K562 (cell line): ENCODE results near the gene LRIT3. TPM values are rescaled to one million over a fixed set of nuclear protein-coding genes. Genes with fewer than 3 reads are reported as not detected.
A peak's percentile ranks its signal among the peaks of the same experiment; 100 is the strongest.

Source experiments
- ATAC-seq: fragments of 200-7000 bp; cut with Tn5 transposase; 3 replicates; pipeline ENCODE4 v1.9.1; 2020; ENCODE audit warnings: moderate library complexity
- BruUV-seq: library from RNA; stranded (reverse); fragments of 400-500 nt; replicated peaks from 2 replicates; lab custom pipeline; 2021; lab: Mats Ljungman, UMichigan
- CTCF ChIA-PET: fragments of 300-600 bp; formaldehyde crosslinking; extraction: SDS; loops from one replicate; lab custom pipeline; 2021; ENCODE audit warnings: low intra/inter-chr PET ratio; lab: Yijun Ruan, JAX
- POLR2A ChIA-PET: fragments of 300-600, 350-650 bp; sonication (Branson Sonifier 250); formaldehyde crosslinking; extraction: SDS; loops from one replicate; lab custom pipeline; 2021; ENCODE audit warnings: antibody characterized with exemption, inconsistent platforms; lab: Yijun Ruan, JAX
- DNase-seq, 4 experiments: peaks; one replicate each; pipeline versions ENCODE4 v3.0.0 to v3.0.0-alpha.2; 2011 to 2018; ENCODE audit warnings: low spot score in 3 of 4, mixed read lengths in 3 of 4; ENCODE audit errors: extremely low read depth in 1 of 4
- FAIRE-seq: peaks from 2 replicates; lab custom pipeline; 2011; peaks lifted over from hg19 to GRCh38; lab: Jason Lieb, UNC
- H2AFZ ChIP-seq: 2 replicates; pipeline ENCODE4 v1.6.0; 2011; ENCODE audit warnings: low read depth, low read length, control low read depth, inconsistent platforms
- H3K27ac ChIP-seq: fragments of 200-600 bp; 3 replicates; pipeline ENCODE4 v1.8.0; 2011; ENCODE audit warnings: low read depth, mild to moderate bottlenecking, control low read depth, inconsistent platforms, low read length, moderate library complexity, mixed read lengths; ENCODE audit errors: extremely low read depth
- H3K27me3 ChIP-seq, 2 experiments: fragments of 300-600 bp in 1 of 2; 2 replicates in 1 of 2; 3 replicates in 1 of 2; pipeline versions ENCODE4 v1.6.0 to v1.8.0; 2011; ENCODE audit warnings: inconsistent platforms in 2 of 2, low read length in 2 of 2, mild to moderate bottlenecking in 1 of 2, mixed read lengths in 1 of 2, moderate library complexity in 1 of 2; ENCODE audit not compliant: control insufficient read depth in 2 of 2, insufficient read depth in 2 of 2
- H3K36me3 ChIP-seq: fragments of 300-600 bp; 3 replicates; pipeline ENCODE4 v1.8.0; 2011; ENCODE audit warnings: mild to moderate bottlenecking, low read length, inconsistent platforms; ENCODE audit not compliant: control insufficient read depth, insufficient read depth
- H3K4me1 ChIP-seq, 2 experiments: fragments of 200-600 bp in 1 of 2; replicated peaks in 1 of 2; 2 replicates in 1 of 2; 3 replicates in 1 of 2; pipeline versions ENCODE4 v1.5.1 to v1.8.0; 2011; ENCODE audit warnings: inconsistent platforms in 2 of 2, low read length in 2 of 2, mild to moderate bottlenecking in 1 of 2, mixed read lengths in 1 of 2, moderate library complexity in 1 of 2; ENCODE audit not compliant: control insufficient read depth in 2 of 2, insufficient read depth in 2 of 2
- H3K4me2 ChIP-seq: 2 replicates; pipeline ENCODE4 v1.6.1; 2011; ENCODE audit warnings: low read length, control low read depth, inconsistent platforms, mixed read lengths; ENCODE audit not compliant: insufficient read depth
- H3K4me3 ChIP-seq: fragments of 200-600 bp; sonication (generic), shearing (Covaris generic); 2 replicates; pipeline ENCODE4 v1.5.1; 2016; ENCODE audit warnings: control low read depth, inconsistent platforms
- H3K79me2 ChIP-seq: fragments of 200-600 bp; 3 replicates; pipeline ENCODE4 v1.8.0; 2011; ENCODE audit warnings: low read length, inconsistent platforms; ENCODE audit not compliant: control insufficient read depth, insufficient read depth
- H3K9ac ChIP-seq, 2 experiments: 2 replicates each; pipeline versions ENCODE4 v1.6.0 to v1.6.1; 2011; ENCODE audit warnings: low read depth in 2 of 2, low read length in 2 of 2, control low read depth in 1 of 2, inconsistent platforms in 1 of 2, mild to moderate bottlenecking in 1 of 2, mixed read lengths in 1 of 2; ENCODE audit not compliant: insufficient read depth in 1 of 2
- H3K9me1 ChIP-seq: one replicate; pipeline ENCODE4 v1.6.0; 2011; ENCODE audit warnings: inconsistent platforms, mild to moderate bottlenecking, low read length, moderate library complexity; ENCODE audit not compliant: control insufficient read depth, insufficient read depth
- H3K9me3 ChIP-seq: replicated peaks from 2 replicates; pipeline ENCODE4 v1.5.1; 2011; ENCODE audit warnings: low read depth, low read length, inconsistent platforms; ENCODE audit not compliant: control insufficient read depth, insufficient read depth
- H4K20me1 ChIP-seq: replicated peaks from 2 replicates; pipeline ENCODE4 v1.6.1; 2011; ENCODE audit warnings: low read length, inconsistent platforms, mixed read lengths; ENCODE audit not compliant: control insufficient read depth, insufficient read depth
- CBFA2T2 ChIP-seq: fragments of 450-650 bp; conservative IDR thresholded peaks from 2 replicates; pipeline ENCODE4 v1.6.1; 2017; ENCODE audit warnings: mild to moderate bottlenecking
- E2F6 ChIP-seq, 2 experiments: IDR thresholded peaks; 2 replicates each; pipeline ENCODE4 v1.6.1; 2011; ENCODE audit warnings: borderline replicate concordance in 1 of 2, control low read depth in 1 of 2, low read depth in 1 of 2, low read length in 1 of 2, mild to moderate bottlenecking in 1 of 2, mixed read lengths in 1 of 2, moderate library complexity in 1 of 2; ENCODE audit not compliant: insufficient read depth in 1 of 2, insufficient read length in 1 of 2, poor library complexity in 1 of 2, severe bottlenecking in 1 of 2; ENCODE audit errors: extremely low read depth in 1 of 2
- EGR1 ChIP-seq: fragments of 450-650 bp; conservative IDR thresholded peaks from 2 replicates; pipeline ENCODE4 v1.6.1; 2017; ENCODE audit warnings: mild to moderate bottlenecking
- GABPB2 ChIP-seq: fragments of 250-450 bp; sonication (Bioruptor Pico); conservative IDR thresholded peaks from 2 replicates; pipeline ENCODE4 v1.5.1; 2021; ENCODE audit warnings: mild to moderate bottlenecking
- TOE1 ChIP-seq, 2 experiments: fragments of 450-650 bp in 1 of 2; sonication (generic) in 1 of 2; formaldehyde crosslinking in 1 of 2; IDR thresholded peaks; 2 replicates each; pipeline versions ENCODE4 v1.7.1 to v1.8.0; 2016 to 2022; ENCODE audit warnings: borderline replicate concordance in 2 of 2, mild to moderate bottlenecking in 2 of 2, antibody characterized with exemption in 1 of 2, inconsistent platforms in 1 of 2, low read depth in 1 of 2, missing genetic modification reagents in 1 of 2, moderate library complexity in 1 of 2
- ZNF3 ChIP-seq: fragments of 250-450 bp; sonication (Bioruptor Pico); IDR thresholded peaks from 2 replicates; pipeline ENCODE4 v1.5.0; 2021; ENCODE audit warnings: mild to moderate bottlenecking, moderate library complexity
- WGBS: fragments of 100-300 bp; shearing (Covaris generic); methylation state at CpG from one replicate; pipeline ENCODE4 v1.1.6; 2016; ENCODE audit warnings: low coverage, mixed read lengths; ENCODE audit not compliant: insufficient coverage; ENCODE audit errors: missing lambda C conversion rate; 5-methylcytosine and 5-hydroxymethylcytosine counted together
- in situ Hi-C: fragments of 300-500 bp; cut with MboI; formaldehyde crosslinking; loops from 4 replicates; pipeline ENCODE4 v1.15.0; 2018; ENCODE audit warnings: inconsistent platforms, mixed read lengths
- intact Hi-C: fragments of 100-400 bp; cut with micrococcal nuclease; formaldehyde crosslinking; loops from 2 replicates; pipeline ENCODE4 v1.14.2; 2022
- polyA plus RNA-seq, 8 experiments: library from polyadenylated mRNA; depleted of rRNA in 4 of 8; stranded (reverse) in 5 of 8; unstranded in 3 of 8; fragments of >200 nt; fragmentation: Nextera tagmentation in 2 of 8; fragmentation: Illumina TruSeq in 1 of 8; extraction: Ambion mirVana in 2 of 8; extraction: Trizol in 1 of 8; gene quantifications; 2 replicates each; pipeline versions ENCODE4 v1.2.1 to v1.2.3, GENCODE V29; 2011 to 2014; ENCODE audit warnings: inconsistent platforms in 1 of 8, missing spikeins in 1 of 8
- total RNA-seq, 7 experiments: library from RNA; depleted of rRNA in 6 of 7; stranded (reverse); fragments of >200 nt in 6 of 7; fragmentation: Illumina TruSeq in 2 of 7; extraction: Trizol in 2 of 7; gene quantifications; 2 replicates each; pipeline versions ENCODE4 v1.2.1 to v1.2.3, GENCODE V29; 2011 to 2021; ENCODE audit warnings: low replicate concordance in 1 of 7
- TF ChIP-seq, protein P1 (sequence below): fragments of 200-800 bp; sonication (Bioruptor generic); IDR thresholded peaks from 2 replicates; pipeline ENCODE4 v1.6.1; 2016; ENCODE audit warnings: missing genetic modification characterization, missing compliant biosample characterization

The LRIT3 gene
- total and polyA plus RNA-seq, 9 of the 15 experiments (the other 6 are each of a cell fraction or from before 2014, with no cell fraction given): 0.04 to 0.10 (median 0.04) TPM; not detected in 4

DNA sequence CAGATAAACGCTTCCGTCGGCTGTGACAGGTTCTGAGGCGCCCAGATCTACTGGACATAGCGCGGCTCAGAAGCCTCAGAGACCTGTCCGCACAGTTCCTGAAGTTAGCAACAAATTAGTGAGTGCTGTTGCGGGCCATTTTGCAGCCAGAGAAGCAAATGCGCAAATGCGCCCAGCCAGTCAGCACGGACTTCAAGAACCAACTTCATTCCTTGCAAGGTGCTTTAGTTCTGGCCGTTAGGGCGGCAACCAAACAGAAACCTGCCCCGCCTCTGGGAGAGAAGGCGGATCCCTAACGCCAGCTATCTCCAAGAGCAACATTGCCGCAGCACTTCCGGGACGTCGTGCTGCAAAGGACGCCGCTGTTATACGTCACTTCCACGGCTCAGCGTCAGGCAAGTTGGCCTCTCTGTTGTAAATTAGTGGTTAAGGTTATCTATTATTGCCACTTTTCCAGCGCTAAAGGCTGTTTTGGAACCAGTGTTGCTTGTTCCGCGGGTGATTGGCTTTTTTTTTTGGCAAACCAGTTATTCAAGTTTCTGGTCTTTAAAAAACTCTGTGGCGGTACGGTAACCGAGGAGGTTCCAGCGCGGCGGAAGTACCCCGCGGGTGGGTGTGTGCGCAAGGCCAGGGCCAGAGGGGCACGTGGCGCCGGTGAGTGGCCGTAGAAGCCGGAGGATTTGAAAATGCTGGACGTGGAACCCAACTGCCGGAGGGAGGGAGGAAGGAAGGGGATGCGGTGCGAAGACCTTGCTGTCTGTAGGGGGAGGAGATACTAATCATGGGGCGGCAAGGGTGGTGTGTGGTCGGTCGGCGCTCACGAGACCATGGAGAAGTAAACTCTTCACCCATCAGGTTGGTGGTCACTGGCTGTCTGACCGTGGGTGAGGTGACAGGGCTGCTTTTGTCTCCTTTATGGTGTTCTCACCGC, 32.5 kb upstream of the LRIT3 start, which contains the start of gene GAR1 (continued):
- TF ChIP-seq ZNF3 (CRISPR knock-in tag) (no peak), CBFA2T2 (no peak)
- TF ChIP-seq, all 486 proteins: peak for 148

GRCh38 chr4:109816082-109816442, 31.8 kb upstream of the LRIT3 start:
- H4K20me1 ChIP-seq: no peaks in the 10 kb centered on the region
- BruUV-seq: no TSS peak
- peaks cover 49% of the 10 kb centered on the region for H3K36me3 ChIP-seq
- in situ Hi-C loops (no loop called here), intact Hi-C loops (loop anchor here (10.0 kb wide), 2 partner anchors 251 to 379 kb away; partner anchors contain the start of genes ELOVL6 and MCUB)
- peak overlapping the region; percentile 89 to 98 for H3K9ac ChIP-seq
- peak overlapping the region; percentile 82 for H3K27ac ChIP-seq
- H3K4me1 ChIP-seq: peaks cover 5 to 14% of the 10 kb centered on the region in 2 experiments
- 0% methylated on average over 4 of the region's 19 CpGs for WGBS
- H3K79me2 ChIP-seq: peaks cover 58% of the 10 kb centered on the region
- FAIRE-seq: no peak
- ATAC-seq: peak; percentile 18
- CTCF ChIA-PET: no interaction called here
- peak overlapping the region; percentile 95 for H3K4me2 ChIP-seq
- POLR2A ChIA-PET: interaction anchor here (0.8 to 1.4 kb wide), 2 partner anchors 52 to 171 kb away, joined by 3 to 4 read pairs; no protein-coding TSS in a partner anchor
- no peaks in the 10 kb centered on the region for H3K9me3 ChIP-seq
- no peaks in the 10 kb centered on the region for H3K9me1 ChIP-seq
- peak overlapping the region; percentile 85 for H3K4me3 ChIP-seq
- DNase-seq: peak; percentile 18 to 36 (median 22)
- H3K27me3 ChIP-seq: no peaks in the 10 kb centered on the region
- peak overlapping the region; percentile 86 for H2AFZ ChIP-seq
- TF ChIP-seq GABPB2 (CRISPR knock-in tag) (no peak), TOE1 (IDR thresholded peaks at IDR 0.05; ENCODE audit: borderline replicate concordance) (0 out of 2 replicates have a peak, but pooled peaks have one; percentile 5), TOE1 (CRISPR knock-in tag; IDR thresholded peaks at IDR 0.05; ENCODE audit: borderline replicate concordance, low read depth) (no peak), E2F6 (IDR thresholded peaks at IDR 0.05; ENCODE audit: borderline replicate concordance in 1 of 2, extremely low read depth in 1 of 2, insufficient read depth in 1 of 2, insufficient read length in 1 of 2, low read depth in 1 of 2, low read length in 1 of 2, poor library complexity in 1 of 2, severe bottlenecking in 1 of 2) (peak in 1 of 2 experiments; percentile 36), EGR1 (peak; percentile 43; the same call in 1 of the 2 replicates)
- TF ChIP-seq, protein P1, sequence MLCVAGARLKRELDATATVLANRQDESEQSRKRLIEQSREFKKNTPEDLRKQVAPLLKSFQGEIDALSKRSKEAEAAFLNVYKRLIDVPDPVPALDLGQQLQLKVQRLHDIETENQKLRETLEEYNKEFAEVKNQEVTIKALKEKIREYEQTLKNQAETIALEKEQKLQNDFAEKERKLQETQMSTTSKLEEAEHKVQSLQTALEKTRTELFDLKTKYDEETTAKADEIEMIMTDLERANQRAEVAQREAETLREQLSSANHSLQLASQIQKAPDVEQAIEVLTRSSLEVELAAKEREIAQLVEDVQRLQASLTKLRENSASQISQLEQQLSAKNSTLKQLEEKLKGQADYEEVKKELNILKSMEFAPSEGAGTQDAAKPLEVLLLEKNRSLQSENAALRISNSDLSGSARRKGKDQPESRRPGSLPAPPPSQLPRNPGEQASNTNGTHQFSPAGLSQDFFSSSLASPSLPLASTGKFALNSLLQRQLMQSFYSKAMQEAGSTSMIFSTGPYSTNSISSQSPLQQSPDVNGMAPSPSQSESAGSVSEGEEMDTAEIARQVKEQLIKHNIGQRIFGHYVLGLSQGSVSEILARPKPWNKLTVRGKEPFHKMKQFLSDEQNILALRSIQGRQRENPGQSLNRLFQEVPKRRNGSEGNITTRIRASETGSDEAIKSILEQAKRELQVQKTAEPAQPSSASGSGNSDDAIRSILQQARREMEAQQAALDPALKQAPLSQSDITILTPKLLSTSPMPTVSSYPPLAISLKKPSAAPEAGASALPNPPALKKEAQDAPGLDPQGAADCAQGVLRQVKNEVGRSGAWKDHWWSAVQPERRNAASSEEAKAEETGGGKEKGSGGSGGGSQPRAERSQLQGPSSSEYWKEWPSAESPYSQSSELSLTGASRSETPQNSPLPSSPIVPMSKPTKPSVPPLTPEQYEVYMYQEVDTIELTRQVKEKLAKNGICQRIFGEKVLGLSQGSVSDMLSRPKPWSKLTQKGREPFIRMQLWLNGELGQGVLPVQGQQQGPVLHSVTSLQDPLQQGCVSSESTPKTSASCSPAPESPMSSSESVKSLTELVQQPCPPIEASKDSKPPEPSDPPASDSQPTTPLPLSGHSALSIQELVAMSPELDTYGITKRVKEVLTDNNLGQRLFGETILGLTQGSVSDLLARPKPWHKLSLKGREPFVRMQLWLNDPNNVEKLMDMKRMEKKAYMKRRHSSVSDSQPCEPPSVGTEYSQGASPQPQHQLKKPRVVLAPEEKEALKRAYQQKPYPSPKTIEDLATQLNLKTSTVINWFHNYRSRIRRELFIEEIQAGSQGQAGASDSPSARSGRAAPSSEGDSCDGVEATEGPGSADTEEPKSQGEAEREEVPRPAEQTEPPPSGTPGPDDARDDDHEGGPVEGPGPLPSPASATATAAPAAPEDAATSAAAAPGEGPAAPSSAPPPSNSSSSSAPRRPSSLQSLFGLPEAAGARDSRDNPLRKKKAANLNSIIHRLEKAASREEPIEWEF (CRISPR knock-in tag): no peak
- TF ChIP-seq, all 486 proteins: peak for 3
